Measurements from ENCODE around the gene NIPBL.

Gene NIPBL

GRCh38 chr5:37110135-37110534 is 233.6 kb downstream of the NIPBL start:
- no peak for TF ChIP-seq CTCF (IDR thresholded peaks at IDR 0.05; ENCODE audit: low read length, missing control alignments)
- no peak for DNase-seq (ENCODE audit: low read depth)
- H3K4me3 ChIP-seq (replicated peaks; ENCODE audit: low read depth, low read length) = no peak overlapping the region

- no peak overlapping the region for H3K4me3 ChIP-seq (replicated peaks; ENCODE audit: low read depth, low read length)
- no peak for TF ChIP-seq CTCF (IDR thresholded peaks at IDR 0.05; ENCODE audit: low read length, missing control alignments)
- no peak for DNase-seq (ENCODE audit: low read depth)
Measured at GRCh38 chr5:37111426-37112382, 235.1 kb downstream of the NIPBL start.

GRCh38 chr5:37112383-37112991 is 235.9 kb downstream of the NIPBL start:
- H3K4me3 ChIP-seq (replicated peaks; ENCODE audit: low read depth, low read length) = no peak overlapping the region
- DNase-seq (ENCODE audit: low read depth) = no peak
- TF ChIP-seq CTCF (IDR thresholded peaks at IDR 0.05; ENCODE audit: low read length, missing control alignments) = no peak

All from fibroblast of pulmonary artery (primary cell).